Nephron progenitor cell (in vitro differentiated cells): ENCODE data around the gene MACROD2.

Source experiments
- DNase-seq: peaks from one replicate; pipeline ENCODE4 v3.0.0; 2021
- H3K27ac Mint-ChIP-seq: 2 replicates; pipeline ENCODE4 v1.8.0; 2021; ENCODE audit warnings: mild to moderate bottlenecking, moderate library complexity, mixed read lengths
- H3K27me3 Mint-ChIP-seq: 2 replicates; pipeline ENCODE4 v1.8.0; 2021; ENCODE audit warnings: mild to moderate bottlenecking, low read depth, mixed read lengths; ENCODE audit not compliant: poor library complexity
- H3K36me3 Mint-ChIP-seq: 2 replicates; pipeline ENCODE4 v1.8.0; 2021; ENCODE audit warnings: low read depth, mixed read lengths
- H3K4me1 Mint-ChIP-seq: 2 replicates; pipeline ENCODE4 v1.8.0; 2021; ENCODE audit warnings: mixed read lengths
- H3K4me3 Mint-ChIP-seq: 2 replicates; pipeline ENCODE4 v1.8.0; 2021; ENCODE audit warnings: mild to moderate bottlenecking, moderate library complexity, mixed read lengths
- H3K9me3 Mint-ChIP-seq: 2 replicates; pipeline ENCODE4 v1.8.0; 2021; ENCODE audit warnings: mild to moderate bottlenecking, moderate library complexity, mixed read lengths
- TF ChIP-seq, protein P1 (sequence below): fragments of 200-600 bp; sonication (generic); IDR thresholded peaks from 2 replicates; pipeline ENCODE4 v1.5.0; 2021; ENCODE audit warnings: antibody characterized with exemption

Gene MACROD2

DNA sequence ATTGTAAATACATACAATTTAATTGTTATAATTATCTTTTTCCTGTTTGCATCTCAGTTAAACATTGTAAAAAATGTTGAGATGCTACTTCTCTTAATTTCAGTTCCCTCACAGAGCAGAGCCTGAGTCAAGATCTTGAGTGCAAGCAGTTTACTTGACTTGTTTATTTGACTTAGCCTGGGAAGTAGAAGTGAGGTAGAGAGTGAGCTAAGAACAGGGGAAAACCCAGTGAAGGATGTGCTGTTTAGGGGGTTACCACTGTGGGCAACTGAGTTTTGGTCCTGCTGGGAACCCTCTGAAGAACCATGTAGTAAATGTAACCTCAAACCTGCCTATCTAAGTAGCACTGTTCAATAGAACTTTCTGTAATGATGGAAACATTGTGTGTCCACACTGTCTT, 837.3 kb downstream of the MACROD2 start:
- no peak overlapping the region for H3K4me3 Mint-ChIP-seq
- DNase-seq: no peak
- no peaks in the 10 kb centered on the region for H3K36me3 Mint-ChIP-seq
- H3K4me1 Mint-ChIP-seq: peaks cover 7% of the 10 kb centered on the region
- H3K9me3 Mint-ChIP-seq: no peaks in the 10 kb centered on the region
- TF ChIP-seq, protein P1, sequence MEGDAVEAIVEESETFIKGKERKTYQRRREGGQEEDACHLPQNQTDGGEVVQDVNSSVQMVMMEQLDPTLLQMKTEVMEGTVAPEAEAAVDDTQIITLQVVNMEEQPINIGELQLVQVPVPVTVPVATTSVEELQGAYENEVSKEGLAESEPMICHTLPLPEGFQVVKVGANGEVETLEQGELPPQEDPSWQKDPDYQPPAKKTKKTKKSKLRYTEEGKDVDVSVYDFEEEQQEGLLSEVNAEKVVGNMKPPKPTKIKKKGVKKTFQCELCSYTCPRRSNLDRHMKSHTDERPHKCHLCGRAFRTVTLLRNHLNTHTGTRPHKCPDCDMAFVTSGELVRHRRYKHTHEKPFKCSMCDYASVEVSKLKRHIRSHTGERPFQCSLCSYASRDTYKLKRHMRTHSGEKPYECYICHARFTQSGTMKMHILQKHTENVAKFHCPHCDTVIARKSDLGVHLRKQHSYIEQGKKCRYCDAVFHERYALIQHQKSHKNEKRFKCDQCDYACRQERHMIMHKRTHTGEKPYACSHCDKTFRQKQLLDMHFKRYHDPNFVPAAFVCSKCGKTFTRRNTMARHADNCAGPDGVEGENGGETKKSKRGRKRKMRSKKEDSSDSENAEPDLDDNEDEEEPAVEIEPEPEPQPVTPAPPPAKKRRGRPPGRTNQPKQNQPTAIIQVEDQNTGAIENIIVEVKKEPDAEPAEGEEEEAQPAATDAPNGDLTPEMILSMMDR: no peak
- H3K27ac Mint-ChIP-seq: no peak overlapping the region
- H3K27me3 Mint-ChIP-seq: no peaks in the 10 kb centered on the region

DNA sequence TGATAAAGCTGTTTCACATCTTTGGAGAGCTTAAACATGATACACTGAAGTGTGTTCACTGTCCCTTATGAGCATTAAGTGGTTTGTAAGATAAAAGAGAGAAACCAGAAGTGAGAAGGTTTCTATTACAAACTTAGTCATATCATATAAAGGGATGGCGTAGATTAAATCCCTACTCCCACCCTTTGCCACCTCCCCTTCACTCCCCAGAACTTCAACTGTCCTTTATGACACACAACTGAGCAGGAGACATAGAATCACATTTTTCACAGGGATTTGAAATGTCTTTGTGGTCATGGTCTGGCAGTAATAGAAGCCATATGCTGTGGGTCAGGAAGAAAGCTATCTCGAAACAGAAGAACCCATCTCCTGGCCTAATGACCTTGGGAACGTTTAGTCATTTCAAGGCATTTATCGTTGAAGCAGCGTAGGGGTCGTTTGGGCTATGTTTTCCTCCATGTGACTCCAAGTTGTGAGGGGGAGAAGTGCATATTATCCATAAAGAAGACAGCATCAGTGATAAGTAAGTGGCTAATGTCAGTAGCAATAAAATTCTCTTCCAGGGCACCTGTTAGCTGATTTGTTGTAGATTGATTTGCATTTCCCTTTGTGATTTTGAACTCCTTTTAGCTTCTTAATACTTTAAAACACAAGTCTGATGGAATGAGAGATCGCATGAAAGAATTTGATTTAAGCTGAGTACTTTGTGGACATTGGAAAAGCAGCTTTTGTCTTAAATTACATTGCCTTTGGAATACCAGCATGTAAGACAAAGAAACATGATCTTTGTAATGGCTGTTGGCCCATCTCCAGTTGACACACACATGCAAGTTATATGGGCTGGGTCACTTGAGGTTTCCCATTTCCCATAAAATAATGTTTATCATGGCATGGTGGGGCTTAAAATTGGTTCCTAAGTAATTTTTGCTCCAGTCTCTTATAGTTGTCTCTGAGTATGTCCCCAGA, 843.6 kb downstream of the MACROD2 start:
- Mint-ChIP-seq H3K9me3 (peaks cover 19% of the 10 kb centered on the region), H3K4me3 (no peak overlapping the region), H3K36me3 (peaks cover 6% of the 10 kb centered on the region), H3K27me3 (peaks cover 3% of the 10 kb centered on the region), H3K4me1 (peaks cover 27% of the 10 kb centered on the region), H3K27ac (peak overlapping the region; percentile 92)
- TF ChIP-seq, protein P1: no peak
- peak; percentile 8 for DNase-seq

DNA sequence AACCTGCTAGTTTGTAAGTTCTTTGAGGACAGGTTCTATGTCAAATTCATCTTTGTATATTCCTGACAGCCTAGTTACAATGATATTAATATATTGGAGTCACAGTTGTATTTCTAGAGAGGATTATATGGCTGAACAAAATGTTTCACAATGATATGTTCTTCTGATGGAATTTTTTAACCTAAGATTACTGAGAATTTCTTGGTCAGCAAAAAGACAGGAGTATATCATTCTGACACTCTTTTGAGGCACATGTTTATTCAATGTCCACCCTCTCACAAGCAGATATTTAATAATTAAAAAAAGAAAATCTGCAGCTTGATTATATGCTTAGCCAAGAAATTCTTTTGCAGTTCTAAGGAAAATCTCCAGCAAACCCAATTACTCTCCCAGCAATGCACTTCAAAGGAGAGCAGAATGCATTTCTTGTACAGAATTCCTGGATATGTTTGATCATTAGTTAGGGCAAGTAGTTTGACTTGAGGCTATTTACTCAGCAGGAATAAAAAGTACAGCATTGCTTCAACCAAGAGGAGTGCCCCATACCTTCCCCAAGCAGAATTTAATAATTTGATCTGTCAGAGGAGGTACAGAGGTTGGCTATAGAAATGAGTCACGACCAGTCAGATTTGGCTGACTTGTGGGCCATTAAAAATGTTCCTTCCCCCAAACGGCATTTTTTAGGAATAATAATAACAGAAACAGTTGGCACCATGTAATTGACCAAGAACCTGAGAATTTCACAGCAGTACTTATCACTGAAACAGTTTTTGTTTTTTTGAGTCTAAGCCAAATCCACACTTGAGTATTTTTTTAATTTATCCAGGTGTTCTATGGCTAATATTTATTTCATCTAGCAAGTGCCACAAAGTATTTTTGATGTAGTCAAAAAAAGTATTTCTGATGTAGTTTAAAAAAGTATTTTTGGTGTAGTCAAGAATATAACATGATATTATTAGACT, 850.2 kb downstream of the MACROD2 start:
- no peak for DNase-seq
- Mint-ChIP-seq H3K36me3 (peaks cover 6% of the 10 kb centered on the region), H3K9me3 (peaks cover 11% of the 10 kb centered on the region), H3K27ac (no peak overlapping the region), H3K27me3 (peaks cover 3% of the 10 kb centered on the region), H3K4me1 (peaks cover 15% of the 10 kb centered on the region), H3K4me3 (no peak overlapping the region)
- TF ChIP-seq, protein P1: no peak

DNA sequence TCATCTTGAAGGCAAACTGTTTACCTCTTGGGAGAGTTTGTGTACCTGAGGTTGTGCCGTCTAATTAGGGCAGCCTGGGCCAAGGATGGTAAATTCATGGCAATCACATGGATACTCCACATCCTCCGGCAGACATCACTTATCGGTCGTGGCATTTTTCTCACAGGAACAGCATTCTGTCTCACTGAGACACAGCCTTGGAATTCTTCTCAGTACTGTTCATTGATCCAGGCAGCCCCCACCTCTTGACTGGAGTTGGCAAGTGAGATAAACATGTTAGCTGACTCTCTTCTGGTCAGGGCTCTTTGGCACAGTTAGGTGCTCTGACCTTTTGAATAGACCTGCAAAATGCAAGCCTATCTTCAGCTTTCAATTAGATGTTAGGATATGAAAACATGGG, 853.5 kb downstream of the MACROD2 start:
- no peak for DNase-seq
- Mint-ChIP-seq H3K27ac (no peak overlapping the region), H3K9me3 (peaks cover 2% of the 10 kb centered on the region), H3K4me3 (no peak overlapping the region), H3K4me1 (peaks cover 26% of the 10 kb centered on the region), H3K27me3 (peaks cover under 1% of the 10 kb centered on the region), H3K36me3 (no peaks in the 10 kb centered on the region)
- TF ChIP-seq, protein P1: no peak

DNA sequence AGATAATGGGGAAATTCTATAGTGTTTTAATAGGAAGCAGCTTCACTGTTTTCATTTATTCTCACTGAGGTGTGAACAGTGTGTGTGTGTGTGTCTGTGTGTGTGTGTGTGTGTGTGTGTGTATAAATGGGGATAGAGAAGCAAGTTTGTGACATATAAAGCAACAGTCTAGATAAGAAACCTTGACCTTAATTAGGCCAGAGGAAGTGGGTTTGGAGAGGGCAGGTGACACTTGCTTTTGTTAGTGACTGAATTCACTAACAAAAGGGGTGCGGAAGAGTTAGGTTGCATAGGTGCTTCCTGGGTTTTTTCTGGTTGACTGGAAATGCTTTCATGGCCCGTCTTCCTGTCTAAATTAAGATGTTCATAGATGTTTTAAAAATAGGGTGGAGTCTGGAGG, 857.8 kb downstream of the MACROD2 start:
- Mint-ChIP-seq H3K9me3 (no peaks in the 10 kb centered on the region), H3K4me3 (no peak overlapping the region), H3K27me3 (peaks cover 3% of the 10 kb centered on the region), H3K27ac (peak overlapping the region; percentile 9), H3K36me3 (no peaks in the 10 kb centered on the region), H3K4me1 (peaks cover 18% of the 10 kb centered on the region)
- TF ChIP-seq, protein P1: no peak
- DNase-seq: no peak
